Measurements from ENCODE around the gene JAK2. TPM values are rescaled to one million over a fixed set of nuclear protein-coding genes. Genes with fewer than 3 reads are reported as not detected.

The JAK2 gene
- total and polyA plus RNA-seq, 12 donors = 2.3 to 95.6 (median 32.9) TPM

DNA sequence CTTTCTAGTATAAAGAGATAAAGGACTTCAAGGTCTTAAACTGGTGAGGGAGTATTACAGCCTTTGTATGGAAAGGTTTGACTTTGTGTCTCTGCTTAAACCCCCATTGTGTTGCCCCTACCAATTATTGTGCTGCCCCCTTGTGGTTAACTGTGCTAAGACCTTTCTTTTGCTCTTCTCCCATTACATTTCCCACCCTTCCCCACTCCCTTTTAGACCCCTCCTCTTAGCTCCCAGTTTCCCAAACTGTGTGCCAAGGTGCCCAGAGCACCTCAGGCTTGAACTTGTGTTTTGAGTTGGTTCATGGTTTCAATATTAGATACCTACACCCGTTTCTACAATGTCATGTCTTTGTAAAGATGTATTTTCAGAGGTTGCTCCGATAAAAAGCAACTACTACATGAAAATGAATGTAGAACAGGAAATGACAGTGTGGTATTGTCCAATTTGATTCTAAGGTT lies 2.9 kb downstream of the JAK2 start:
- Histone ChIP-seq H3K4me3 (peak overlapping the region in 3 of 10 donors; percentile 7 to 88 (median 73)), H3K36me3 (peaks cover 0 to 51% (median 12%) of the 10 kb centered on the region in 9 donors), H3K9me3 (peaks cover 0 to 11% (median 5%) of the 10 kb centered on the region in 11 donors), H3K4me1 (peaks cover 0 to 67% (median 38%) of the 10 kb centered on the region in 9 donors), H3K27ac (peak overlapping the region in 1 of 10 donors; percentile 99), H3K27me3 (no peaks in the 10 kb centered on the region)
- peak in 1 of 2 donors; percentile 62 for DNase-seq
- 26 to 37% methylated on average over 2 of the region's 2 CpGs for WGBS, 2 donors
- no peak for ATAC-seq
- intact Hi-C loops (cut with DNase I) = loop anchor here (1.0 to 10.0 kb wide), 17 partner anchors 51 to 639 kb away; partner anchors contain the start of genes RCL1 (in 6 of the 10), PLGRKT (in 2 of the 10), PLPP6 (in 1 of the 10) and RIC1 (in 1 of the 10)
- TF ChIP-seq, protein P1, sequence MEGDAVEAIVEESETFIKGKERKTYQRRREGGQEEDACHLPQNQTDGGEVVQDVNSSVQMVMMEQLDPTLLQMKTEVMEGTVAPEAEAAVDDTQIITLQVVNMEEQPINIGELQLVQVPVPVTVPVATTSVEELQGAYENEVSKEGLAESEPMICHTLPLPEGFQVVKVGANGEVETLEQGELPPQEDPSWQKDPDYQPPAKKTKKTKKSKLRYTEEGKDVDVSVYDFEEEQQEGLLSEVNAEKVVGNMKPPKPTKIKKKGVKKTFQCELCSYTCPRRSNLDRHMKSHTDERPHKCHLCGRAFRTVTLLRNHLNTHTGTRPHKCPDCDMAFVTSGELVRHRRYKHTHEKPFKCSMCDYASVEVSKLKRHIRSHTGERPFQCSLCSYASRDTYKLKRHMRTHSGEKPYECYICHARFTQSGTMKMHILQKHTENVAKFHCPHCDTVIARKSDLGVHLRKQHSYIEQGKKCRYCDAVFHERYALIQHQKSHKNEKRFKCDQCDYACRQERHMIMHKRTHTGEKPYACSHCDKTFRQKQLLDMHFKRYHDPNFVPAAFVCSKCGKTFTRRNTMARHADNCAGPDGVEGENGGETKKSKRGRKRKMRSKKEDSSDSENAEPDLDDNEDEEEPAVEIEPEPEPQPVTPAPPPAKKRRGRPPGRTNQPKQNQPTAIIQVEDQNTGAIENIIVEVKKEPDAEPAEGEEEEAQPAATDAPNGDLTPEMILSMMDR (IDR thresholded peaks at IDR 0.05) = peak; percentile 41 to 83 (median 78)

DNA sequence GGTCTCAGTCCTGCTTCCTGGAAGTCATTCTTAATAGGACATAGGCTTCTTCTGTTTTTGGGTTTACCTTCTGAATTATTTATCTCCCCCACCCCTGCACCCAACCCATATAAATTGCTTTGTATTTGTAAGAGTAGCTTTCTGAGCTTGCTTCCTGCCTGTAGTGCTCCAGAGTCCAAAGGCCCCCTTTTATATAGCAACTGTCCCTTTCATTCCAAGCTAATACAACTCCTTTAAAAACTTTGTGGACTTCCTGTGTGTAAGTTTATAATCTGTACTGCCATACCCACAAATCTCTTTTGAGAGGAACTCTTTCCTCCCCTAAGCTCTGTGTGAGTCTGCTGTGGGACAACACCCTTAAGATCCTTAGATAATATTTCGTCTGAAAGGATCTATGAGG lies 7.8 kb downstream of the JAK2 start:
- TF ChIP-seq, protein P1 (IDR thresholded peaks at IDR 0.05) = no peak

DNA sequence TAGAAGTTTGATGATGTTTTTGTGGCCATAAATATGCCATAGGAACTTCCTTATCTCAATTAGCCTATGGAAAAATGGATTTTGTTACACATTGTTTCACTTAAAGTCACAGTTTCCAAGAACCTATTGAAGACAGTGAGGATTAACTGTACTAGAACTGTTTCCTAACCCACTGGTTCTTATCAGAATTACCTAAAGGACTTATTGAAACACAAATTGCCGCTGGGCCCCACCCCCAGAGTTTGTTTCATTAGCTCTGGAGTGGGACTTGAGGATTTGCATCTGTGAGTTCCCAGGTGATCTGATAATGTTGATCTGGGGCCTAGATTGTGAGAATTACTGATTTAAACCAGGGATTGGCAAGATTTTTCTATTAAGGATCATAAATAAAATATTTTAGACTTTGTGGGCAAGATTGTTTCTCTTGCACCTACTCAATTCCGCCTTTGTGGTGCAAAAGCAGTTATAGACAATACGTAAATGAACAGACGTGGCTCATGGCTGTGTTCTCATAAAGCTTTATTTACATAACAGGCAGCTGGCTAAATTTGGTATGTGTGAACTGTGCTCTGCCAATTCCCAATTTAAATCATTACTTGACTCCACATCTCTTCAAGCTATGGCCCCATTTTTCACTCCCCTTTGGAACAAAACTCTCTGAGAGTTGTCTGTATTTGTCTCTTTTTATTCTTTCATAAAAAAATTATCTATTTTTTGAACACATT lies 9.3 kb downstream of the JAK2 start:
- no peak for DNase-seq
- peaks cover 0 to 50% (median 4%) of the 10 kb centered on the region in 9 donors for H3K4me1 ChIP-seq
- no peak for ATAC-seq
- peaks cover 0 to 79% (median 13%) of the 10 kb centered on the region in 9 donors for H3K36me3 ChIP-seq
- WGBS, 2 donors = 86 to 87% methylated on average over 4 of the region's 4 CpGs
- H3K9me3 ChIP-seq = peaks cover 0 to 14% (median 7%) of the 10 kb centered on the region in 11 donors
- H3K4me3 ChIP-seq = no peak overlapping the region
- H3K27me3 ChIP-seq = no peaks in the 10 kb centered on the region
- TF ChIP-seq, protein P1 (IDR thresholded peaks at IDR 0.05) = no peak
- intact Hi-C loops (cut with DNase I) = no loop called here
- H3K27ac ChIP-seq = no peak overlapping the region

More for the DNA sequence above, 7.8 kb downstream of the JAK2 start:
- ATAC-seq (no peak), DNase-seq (no peak)
- intact Hi-C loops (cut with DNase I) = no loop called here
- Histone ChIP-seq H3K4me3 (no peak overlapping the region), H3K27ac (no peak overlapping the region), H3K9me3 (peaks cover 0 to 14% (median 7%) of the 10 kb centered on the region in 11 donors), H3K36me3 (peaks cover 0 to 82% (median 13%) of the 10 kb centered on the region in 9 donors), H3K27me3 (no peaks in the 10 kb centered on the region), H3K4me1 (peaks cover 0 to 65% (median 18%) of the 10 kb centered on the region in 9 donors)
- WGBS, 2 donors = 81 to 90% methylated on average over 1 of the region's 1 CpG

GRCh38 chr9:4997196-4997595 lies 12.1 kb downstream of the JAK2 start:
- WGBS, 2 donors = 97 to 100% methylated on average over 3 of the region's 3 CpGs
- H3K27ac ChIP-seq = no peak overlapping the region
- H3K36me3 ChIP-seq = peaks cover 0 to 78% (median 11%) of the 10 kb centered on the region in 9 donors
- TF ChIP-seq, protein P1 (IDR thresholded peaks at IDR 0.05) = no peak
- DNase-seq (no peak), ATAC-seq (no peak)
- no peaks in the 10 kb centered on the region for H3K27me3 ChIP-seq
- H3K4me3 ChIP-seq = no peak overlapping the region
- H3K9me3 ChIP-seq = peaks cover 0 to 34% (median 8%) of the 10 kb centered on the region in 11 donors
- H3K4me1 ChIP-seq = peaks cover 0 to 34% (median 0%) of the 10 kb centered on the region in 9 donors
- intact Hi-C loops (cut with DNase I) = no loop called here

Measured in heart right ventricle (tissue), 16 donors.